Stimulated activated CD8-positive, alpha-beta memory T cell treated with anti-CD3 and anti-CD28 coated beads, Interleukin-4, amount 100 ng/mL, for 24 hours (primary cell): ENCODE results near the gene TMEM204.

Source experiments
- DNase-seq: peaks from one replicate; pipeline ENCODE4 v3.0.0-alpha.2; 2020; ENCODE audit warnings: low read depth

TMEM204 gene

DNA sequence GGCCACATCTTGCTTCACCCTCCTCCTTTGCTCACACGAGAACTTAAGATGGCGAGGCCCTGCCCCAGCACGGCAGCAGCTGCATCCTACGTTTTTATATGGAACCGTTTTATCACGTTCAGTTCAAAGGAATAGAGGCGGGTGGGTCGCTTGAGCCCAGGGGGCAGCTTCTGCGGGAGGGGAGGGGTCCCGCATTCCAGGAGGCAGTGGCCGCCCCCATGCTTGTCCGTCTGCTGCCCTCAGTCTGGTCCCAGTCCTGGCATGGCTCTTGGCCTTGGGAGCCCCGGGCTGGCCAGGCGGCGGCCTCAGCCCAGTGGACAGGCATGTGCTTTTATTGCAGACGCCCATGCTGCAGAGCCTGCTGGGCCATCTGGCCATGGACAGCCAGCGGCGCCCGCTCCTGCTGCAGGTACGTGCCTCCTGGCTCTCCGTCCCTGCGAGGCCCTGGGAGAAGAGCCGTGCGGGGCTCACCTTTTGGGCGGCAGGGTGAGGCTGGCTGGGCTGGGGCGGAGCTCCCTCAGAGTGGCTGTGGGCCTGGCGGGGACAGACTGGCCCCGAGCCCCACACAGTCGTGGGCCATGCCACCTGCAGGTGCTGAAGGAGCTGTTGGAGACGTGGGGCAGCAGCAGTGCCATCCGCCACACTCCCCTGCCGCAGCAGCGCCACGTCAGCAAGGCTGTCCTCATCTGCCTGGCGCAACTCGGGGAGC lies 33.6 kb upstream of the TMEM204 start:
- DNase-seq, result no peak

GRCh38 chr16:1500465-1501150 lies 32.9 kb upstream of the TMEM204 start:
- DNase-seq, result no peak

- no peak for DNase-seq
These were observed 31.8 kb upstream of the TMEM204 start for GRCh38 chr16:1501630-1502029.

GRCh38 chr16:1502092-1503004 lies 31.1 kb upstream of the TMEM204 start:
- no peak for DNase-seq

DNA sequence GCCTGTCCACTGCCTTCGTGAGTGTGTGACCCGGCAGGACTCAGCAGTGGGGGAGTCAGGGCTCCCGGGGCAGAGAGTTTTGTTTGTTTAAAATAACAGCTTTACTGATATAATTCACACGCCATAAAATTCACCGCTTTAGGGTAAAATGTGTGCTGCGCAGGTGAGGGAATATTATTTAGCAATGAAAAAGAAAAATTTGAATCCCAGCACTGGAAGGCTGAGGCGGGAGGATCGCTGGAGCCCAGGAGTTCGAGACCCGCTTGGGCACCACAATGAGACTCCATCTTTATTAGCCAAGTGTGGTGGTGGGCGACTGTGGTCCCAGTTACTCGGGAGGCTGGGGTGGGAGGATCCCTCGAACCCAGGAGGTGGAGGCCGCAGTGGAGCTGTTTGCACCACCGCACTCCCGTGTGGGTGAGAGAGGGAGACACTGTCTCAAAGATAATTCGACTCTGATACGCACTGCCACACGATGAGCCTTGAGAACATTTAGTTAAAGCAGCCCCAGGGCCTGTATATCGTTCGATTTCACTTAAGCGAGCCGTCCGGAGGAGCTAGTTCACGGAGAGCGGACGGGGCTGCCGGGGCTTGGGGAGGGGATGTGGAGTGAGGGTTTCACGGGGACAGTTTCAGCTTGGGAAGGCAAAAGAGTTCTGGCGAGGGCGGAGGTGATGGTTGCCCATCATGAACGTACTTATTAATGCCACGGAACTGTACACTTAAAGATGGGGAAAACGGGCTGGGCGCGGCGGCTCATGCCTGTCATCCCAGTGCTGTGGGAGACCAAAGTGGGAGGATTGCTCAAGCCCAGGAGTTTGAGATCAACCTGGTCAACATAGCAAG lies 30.1 kb upstream of the TMEM204 start:
- DNase-seq, result no peak

DNA sequence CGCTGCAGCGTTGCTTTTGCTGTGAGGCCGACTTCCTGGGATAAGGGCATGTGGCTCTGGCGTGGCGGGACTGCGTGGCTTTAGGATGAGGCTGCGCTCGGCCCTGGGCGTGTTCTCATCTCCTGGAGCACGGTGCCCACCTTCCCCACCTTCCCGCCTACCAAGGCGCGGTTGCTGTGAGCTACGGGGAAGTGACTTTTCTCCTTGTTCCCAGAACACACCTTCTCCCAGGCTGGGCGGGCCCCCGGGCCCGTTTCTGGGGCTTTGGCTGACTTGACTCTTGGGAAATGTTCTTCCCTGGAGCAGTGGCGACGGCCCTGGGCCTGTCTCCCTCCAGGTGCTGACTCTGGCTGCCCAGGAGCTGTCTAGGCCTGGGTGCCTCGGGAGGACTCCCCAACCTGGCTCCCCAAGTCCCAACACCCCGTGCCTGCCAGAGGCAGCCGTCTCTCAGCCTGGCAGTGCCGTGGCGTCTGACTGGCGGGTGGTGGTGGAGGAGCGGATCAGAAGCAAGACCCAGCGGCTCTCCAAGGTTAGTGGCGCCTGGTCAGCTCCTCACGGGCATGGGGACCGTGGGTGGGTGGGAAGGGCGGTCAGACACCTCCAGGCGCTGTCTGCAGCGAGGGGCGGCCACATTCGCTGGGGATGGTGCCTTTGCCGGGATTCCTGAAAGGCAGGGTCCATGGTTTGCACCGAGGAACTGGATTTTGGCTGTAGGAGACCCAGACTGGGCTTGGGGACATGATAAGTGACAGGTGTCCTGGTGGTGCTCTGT lies 28.2 kb upstream of the TMEM204 start:
- DNase-seq, result no peak

- DNase-seq, result no peak
These were observed 27.6 kb upstream of the TMEM204 start for GRCh38 chr16:1505912-1506311.

GRCh38 chr16:1506494-1507213 lies 26.8 kb upstream of the TMEM204 start:
- DNase-seq, result no peak

DNA sequence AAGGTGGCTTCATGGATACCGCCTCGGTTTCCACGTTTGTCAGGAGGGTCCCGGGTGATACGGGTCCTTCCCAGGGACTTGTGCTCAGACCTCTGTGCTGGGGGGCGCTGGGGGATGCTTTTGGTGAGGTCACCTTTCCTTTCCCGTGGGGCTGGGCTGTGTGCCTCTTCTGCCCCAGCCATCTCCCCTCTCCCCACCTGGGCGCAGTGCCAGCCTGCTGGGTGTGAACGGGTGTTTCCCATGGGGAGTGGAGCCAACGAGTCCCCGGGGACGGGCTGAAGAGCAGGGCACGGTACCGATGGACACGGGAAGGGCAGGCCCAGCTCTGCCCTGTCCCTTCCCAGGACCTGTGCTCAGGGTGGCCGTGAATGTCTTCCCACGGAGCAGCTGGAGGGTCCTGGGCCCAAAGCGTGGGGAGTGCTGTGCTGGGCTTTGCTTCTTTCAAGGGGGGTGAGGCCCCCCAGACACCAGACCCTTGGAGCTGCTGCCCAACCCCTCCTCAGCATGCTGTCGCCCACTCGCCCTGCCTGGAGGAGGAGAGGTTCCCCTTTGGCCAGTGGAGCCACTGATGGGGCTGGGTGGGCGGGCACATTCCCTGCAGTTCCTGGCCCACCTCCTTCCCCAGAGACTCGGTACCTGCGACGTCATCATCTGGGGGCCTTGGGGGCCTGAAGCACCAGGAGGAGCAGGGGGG lies 24.8 kb upstream of the TMEM204 start:
- no peak for DNase-seq

DNA sequence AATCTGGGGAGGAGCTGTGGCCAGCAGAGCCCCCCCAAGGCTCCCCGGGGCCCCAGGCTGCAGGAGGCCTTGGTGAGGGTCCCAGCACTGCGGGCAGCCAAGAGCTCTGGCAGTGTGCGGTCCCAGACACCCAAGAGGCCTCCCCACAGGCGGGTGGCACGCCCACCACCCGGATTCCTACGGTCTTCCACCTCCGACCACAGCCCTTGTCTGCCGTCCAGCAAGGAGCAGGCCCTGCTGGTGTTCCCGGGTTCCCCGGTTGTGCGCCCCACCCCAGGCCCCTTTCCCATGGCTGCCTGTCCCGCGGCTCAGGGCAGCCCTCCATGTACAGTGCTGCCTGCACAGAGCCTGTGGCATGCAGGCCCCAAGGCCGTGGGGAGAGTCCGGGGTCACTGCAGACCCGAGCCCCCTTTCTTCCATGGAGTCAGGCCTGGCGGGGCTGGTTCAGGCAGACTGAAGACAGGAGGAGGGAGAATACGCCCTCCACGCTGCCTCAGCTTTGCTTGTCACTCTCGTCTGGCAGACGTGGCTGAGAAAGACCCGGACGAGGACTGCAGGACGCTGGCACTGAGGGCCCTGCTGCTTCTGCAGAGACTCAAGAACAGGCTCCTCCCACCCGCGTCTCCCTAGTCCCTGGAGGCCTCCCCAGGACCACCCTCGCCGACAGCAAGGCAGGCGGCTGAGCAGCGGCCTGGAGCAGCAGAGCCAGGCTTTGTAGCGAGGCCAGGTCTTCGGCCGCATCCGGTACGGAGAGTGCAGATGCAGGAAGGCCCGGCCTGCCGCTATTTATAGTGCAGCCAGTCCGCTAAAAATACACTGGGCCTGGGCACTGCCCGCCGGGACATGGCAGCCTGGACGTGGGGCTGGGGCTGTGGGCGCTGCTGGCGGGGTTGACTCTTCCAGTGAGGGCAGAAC lies 23.9 kb upstream of the TMEM204 start:
- no peak for DNase-seq

- no peak for DNase-seq
These were observed 23.2 kb upstream of the TMEM204 start for GRCh38 chr16:1510272-1510671.

GRCh38 chr16:1510941-1511351 lies 22.5 kb upstream of the TMEM204 start:
- no peak for DNase-seq

- DNase-seq, result no peak
These were observed 21.6 kb upstream of the TMEM204 start for GRCh38 chr16:1511662-1512569.

DNA sequence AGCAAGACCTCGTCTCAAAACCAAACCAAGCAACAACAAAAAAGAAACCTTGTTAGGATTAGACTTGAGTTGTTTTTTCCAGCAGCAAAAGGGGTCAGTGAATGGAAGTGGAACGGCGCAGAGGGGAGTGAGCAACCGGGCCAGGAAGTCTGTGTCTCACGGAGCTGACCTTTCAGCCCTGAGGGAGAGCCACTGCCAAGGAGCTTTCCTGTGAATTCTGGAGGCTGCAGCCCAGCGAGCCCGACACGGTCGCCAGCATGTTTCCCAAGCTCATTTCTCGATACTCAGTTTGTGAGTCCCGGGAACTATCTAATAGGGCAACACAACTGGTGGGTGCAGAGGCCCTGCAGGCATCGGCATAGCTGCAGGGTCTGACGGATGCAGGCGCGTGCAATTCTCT lies 20.7 kb upstream of the TMEM204 start:
- no peak for DNase-seq

DNA sequence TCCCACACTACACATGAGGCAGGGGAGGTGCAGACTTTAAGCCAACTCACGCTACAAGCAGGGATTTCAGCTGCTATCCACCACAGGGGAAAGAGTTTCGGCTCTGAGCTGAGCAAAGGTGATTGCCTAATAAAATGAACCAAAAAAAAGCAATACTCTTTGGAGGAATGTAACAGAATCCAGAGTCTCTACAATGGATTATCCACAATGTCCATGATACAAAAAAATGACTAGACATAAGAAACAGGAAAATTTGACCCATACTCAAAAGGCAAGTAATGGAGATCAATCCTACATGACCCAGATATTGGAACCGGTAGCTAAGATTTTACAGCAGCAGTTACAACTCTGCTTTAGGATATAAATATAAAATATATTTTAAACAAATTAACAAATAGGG lies 19.0 kb upstream of the TMEM204 start:
- no peak for DNase-seq

GRCh38 chr16:1518626-1519135 lies 14.8 kb upstream of the TMEM204 start:
- DNase-seq, result no peak

DNA sequence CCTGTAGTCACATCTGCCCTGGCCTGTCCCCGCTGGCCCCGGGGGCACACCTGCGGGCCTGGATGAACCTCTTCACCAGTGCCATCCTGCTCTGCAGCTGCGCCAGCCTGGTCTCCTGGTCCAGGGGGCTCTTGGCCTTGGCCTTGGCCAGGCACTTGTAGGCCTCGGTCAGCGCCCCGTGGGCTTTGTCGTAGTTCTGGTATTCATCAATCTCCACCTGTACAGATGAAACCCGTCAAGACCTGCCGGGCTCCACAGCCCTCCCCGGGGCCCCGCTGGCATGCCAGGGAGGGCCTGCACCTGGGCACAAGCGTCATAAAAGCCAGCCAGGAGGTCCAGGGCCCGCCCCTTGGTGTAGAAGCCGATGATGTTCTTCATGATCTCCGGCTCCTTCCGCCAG lies 13.6 kb upstream of the TMEM204 start:
- no peak for DNase-seq
